Activated naive CD8-positive, alpha-beta T cell treated with anti-CD3 and anti-CD28 coated beads for 36 hours (primary cell): Measurements from ENCODE around the gene PYCARD. TPM values are rescaled to one million over a fixed set of nuclear protein-coding genes. Genes with fewer than 3 reads are reported as not detected.
A peak's percentile ranks its signal among the peaks of the same experiment; 100 is the strongest.
"Not testable (repeated sequence)": the region's sequence is repeated elsewhere in the genome, so short reads cannot be mapped to it uniquely, and the experiment has no call there.

Experiments
- DNase-seq: peaks from one replicate; pipeline ENCODE4 v3.0.0; 2021
- H3K27ac Mint-ChIP-seq: one replicate; pipeline ENCODE4 v1.8.0; 2022; ENCODE audit warnings: mild to moderate bottlenecking, moderate library complexity, mixed read lengths
- H3K27me3 Mint-ChIP-seq: one replicate; pipeline ENCODE4 v1.8.0; 2022; ENCODE audit warnings: mild to moderate bottlenecking, mixed read lengths
- H3K36me3 Mint-ChIP-seq: one replicate; pipeline ENCODE4 v1.8.0; 2021; ENCODE audit warnings: mild to moderate bottlenecking, mixed read lengths
- H3K4me1 Mint-ChIP-seq: one replicate; pipeline ENCODE4 v1.8.0; 2021; ENCODE audit warnings: mixed read lengths
- H3K4me3 Mint-ChIP-seq: one replicate; pipeline ENCODE4 v1.8.0; 2022; ENCODE audit warnings: mild to moderate bottlenecking, moderate library complexity, mixed read lengths
- H3K9me3 Mint-ChIP-seq: one replicate; pipeline ENCODE4 v1.8.0; 2022; ENCODE audit warnings: mixed read lengths
- total RNA-seq, 2 experiments: library from RNA; stranded (reverse); gene quantifications; one replicate each; pipeline ENCODE4 v1.2.3, GENCODE V29; 2021

PYCARD gene
- total RNA-seq: 1 to 10 TPM; 5.0 to 5.2 TPM

DNA sequence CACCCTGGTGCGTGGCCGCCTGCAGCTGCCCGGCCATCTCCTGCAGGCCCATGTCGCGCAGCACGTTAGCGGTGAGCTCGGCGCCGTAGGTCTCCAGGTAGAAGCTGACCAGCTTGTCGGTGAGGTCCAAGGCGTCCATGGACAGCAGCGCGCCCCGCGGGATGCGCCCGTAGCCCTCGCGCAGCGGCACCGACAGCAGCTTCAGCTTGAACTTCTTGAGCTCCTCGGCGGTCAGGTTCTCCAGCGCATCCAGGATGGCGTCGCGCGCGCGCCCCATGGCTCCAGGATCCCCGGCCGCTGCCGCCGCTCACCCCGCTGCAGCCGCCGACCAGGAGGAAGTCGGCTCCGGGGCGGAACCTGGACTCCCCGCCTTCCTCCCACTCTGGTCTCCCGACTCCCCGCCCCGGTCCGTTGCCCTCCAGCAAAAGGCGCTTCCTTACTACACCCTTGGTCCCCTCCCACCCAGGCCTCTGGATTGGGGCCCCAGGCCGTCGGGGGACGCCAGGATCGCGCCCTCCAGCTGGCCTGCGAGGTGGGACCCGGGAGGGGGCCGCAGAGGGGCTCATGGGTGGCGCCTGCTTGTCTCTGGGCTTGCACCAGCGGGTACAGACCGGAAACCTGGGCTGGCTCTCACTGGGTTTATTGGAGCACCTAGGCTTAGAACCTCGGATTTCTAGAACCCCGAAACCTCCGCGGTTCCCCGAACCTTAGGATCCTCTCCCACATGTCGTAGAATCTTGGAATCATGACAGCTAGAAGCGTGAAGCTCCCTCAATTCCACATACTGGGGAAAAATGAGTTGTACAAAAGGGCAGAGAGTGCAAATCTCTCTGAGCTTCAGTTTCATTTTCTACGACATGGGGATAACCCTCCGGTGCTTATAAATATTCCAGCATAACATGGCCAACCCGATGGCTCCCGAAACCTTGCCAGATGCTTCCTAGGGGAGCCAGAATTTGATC is at the start of gene PYCARD:
Gene PYCARD, minus strand, starts transcription at position 347 of the 962 bp plus-strand sequence. Its CDS starts 70 bp downstream, at position 277.
- Mint-ChIP-seq H3K4me3 (peak within 1 kb of the TSS; percentile 78), H3K9me3 (no peaks in the 10 kb centered on the region), H3K27me3 (no peaks in the 10 kb centered on the region), H3K36me3 (peaks cover 6% of the 10 kb centered on the region), H3K4me1 (peaks cover 39% of the 10 kb centered on the region), H3K27ac (peak within 1 kb of the TSS; percentile 43)
- DNase-seq: peak; percentile 53

DNA sequence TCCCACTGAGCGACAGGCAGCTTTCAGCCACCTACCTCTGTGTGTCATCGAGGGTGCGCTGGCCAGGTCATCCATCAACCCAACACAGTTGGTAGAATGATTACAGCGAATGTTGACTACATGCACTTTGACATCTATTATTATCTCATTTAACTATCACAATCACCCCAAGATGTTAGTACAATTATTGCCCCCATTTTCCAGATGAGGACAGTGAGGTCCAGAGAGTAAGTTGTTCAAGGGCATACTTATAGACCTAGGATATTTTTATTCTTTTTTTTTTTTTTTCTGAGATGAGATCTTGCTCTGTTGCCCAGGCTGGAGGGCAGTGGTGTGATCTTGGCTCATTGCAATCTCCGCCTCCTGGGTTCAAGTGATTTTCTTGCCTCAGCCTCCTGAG is 48.9 kb upstream of the PYCARD start:
- peaks cover 24% of the 10 kb centered on the region for H3K4me1 Mint-ChIP-seq
- no peaks in the 10 kb centered on the region for H3K9me3 Mint-ChIP-seq
- DNase-seq: no peak
- no peak overlapping the region for H3K27ac Mint-ChIP-seq
- H3K4me3 Mint-ChIP-seq: no peak overlapping the region
- no peaks in the 10 kb centered on the region for H3K36me3 Mint-ChIP-seq
- H3K27me3 Mint-ChIP-seq: no peaks in the 10 kb centered on the region

DNA sequence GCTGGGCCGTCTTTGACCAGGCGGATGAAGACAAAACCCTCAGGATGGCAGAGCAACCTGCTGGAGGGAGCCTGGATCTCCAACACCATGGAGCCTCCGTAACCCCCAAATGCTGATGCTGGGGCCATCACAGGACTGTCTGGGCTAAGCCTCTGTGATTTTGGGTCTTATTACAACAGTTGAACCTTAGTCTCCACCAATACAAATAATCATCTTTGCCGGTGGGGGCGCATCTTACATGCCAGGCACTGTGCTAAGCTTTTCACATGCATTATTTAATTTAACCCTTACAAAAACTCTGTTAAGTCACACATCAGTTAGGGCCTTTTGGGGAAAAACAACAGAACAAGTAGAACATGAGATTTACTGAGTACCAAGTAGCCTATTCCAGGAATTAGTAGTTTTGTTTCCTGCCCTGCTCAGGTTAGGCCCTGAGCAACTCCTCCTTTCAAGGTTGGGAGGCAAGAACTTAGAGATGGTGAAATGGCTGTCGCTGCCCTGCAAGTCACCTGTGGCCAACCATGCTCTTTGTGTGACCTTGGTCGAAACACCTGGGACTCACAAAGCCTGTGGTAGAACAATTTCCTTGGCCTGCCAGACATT is 48.3 kb upstream of the PYCARD start:
- Mint-ChIP-seq H3K27ac (no peak overlapping the region), H3K4me1 (peaks cover 24% of the 10 kb centered on the region), H3K27me3 (no peaks in the 10 kb centered on the region), H3K36me3 (no peaks in the 10 kb centered on the region), H3K9me3 (no peaks in the 10 kb centered on the region), H3K4me3 (no peak overlapping the region)
- no peak for DNase-seq

DNA sequence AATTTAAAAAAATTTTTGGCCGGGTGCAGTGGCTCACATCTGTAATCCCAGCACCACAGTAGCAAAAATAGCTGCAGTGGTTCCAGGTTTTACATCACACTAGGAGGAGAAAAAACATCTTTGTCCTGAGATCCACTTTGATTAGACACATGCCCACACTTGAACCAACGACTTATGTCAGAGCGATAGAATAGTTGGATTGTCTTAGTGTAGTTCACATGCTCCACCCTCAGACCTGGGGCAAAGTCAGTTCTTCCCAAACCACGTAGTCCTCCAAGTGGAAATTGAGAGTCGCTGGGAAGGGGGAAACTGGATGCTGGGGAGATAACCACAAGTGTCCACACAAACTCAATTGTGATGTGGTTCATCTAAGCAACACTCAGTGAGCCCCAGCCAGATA is 45.8 kb upstream of the PYCARD start:
- Mint-ChIP-seq H3K4me1 (peaks cover 16% of the 10 kb centered on the region), H3K27ac (no peak overlapping the region), H3K27me3 (no peaks in the 10 kb centered on the region), H3K4me3 (no peak overlapping the region), H3K36me3 (no peaks in the 10 kb centered on the region), H3K9me3 (no peaks in the 10 kb centered on the region)
- DNase-seq: no peak

DNA sequence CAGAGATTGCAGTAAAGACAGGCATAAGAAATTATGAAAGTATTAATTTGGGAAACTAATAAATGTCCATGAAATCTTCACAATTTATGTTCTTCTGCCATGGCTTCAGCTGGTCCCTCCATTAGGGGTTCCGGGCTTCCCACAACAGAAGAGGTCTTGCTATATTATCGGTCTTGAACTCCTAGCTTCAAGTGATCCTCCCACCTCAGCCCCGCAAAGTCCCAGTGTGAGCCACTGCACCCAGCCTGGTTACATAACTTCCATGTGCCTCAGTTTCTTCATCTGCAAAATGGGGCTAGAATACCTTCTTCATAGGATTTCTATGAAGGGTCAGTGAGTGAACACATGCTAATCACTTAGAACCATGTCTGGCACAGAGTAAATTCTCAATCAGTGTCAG is 43.7 kb upstream of the PYCARD start:
- Mint-ChIP-seq H3K27ac (no peak overlapping the region), H3K4me3 (no peak overlapping the region), H3K9me3 (no peaks in the 10 kb centered on the region), H3K4me1 (peaks cover 12% of the 10 kb centered on the region), H3K36me3 (no peaks in the 10 kb centered on the region), H3K27me3 (no peaks in the 10 kb centered on the region)
- DNase-seq: no peak

DNA sequence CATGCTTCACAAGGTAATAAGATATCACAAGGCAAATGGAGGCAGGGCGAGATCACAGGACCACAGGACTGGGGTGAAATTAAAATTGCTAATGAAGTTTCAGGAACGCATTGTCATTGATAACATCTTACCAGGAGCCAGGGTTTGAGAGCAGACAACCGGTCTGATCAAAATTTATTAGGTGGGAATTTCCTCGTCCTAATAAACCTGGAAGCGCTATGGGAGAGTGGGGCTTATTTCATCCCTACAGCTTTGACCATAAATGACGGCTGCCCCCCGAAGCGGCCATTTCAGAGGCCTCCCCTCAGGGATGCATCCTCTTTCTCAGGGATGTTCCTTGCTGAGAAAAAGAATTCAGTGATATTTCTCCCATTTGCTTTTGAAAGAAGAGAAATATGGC is 43.0 kb upstream of the PYCARD start:
- H3K4me3 Mint-ChIP-seq, H3K36me3 Mint-ChIP-seq, H3K9me3 Mint-ChIP-seq: not testable (repeated sequence)

DNA sequence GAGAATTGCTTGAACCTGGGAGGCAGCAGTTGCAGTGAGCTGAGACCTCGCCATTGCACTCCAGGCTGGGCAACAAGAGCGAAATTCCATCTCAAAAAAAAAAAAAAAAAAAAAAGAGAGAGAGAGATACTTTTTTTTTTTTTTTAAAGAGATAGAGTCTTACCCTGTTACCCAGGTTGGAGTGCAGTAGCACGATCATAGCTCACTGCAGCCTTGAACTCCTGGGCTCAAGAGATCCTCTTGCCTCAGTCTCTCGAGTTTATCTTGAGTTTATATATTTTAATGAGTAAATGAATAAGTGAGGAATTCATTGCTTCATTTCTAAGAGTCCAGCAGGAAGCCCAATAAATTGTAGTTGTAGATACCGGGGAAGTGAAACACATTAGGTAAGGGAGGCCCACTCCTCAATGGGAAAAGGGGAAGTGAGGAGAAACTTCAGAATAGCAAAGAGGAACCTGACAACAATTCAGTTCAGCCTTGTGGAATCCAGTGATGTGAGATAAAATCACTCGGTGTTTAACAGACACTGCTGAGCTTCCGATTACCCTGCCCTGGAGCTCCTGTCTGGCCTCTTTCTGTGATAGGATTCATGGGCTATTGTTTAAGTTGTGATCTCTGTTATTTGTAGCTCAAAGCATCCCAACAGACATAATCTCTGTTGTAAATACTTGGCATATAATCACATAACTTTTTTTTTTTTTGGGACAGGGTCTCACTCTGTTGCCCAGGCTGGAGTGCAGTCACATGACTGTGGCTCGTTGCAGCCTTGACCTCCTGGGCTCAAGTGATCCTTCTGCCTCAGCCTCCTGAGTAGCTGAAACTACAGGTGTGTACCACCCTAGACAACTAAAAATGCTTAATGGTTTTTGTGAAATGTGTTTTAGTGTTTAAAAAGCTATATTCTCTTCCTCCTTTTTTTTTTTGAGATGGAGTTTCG is 41.4 kb upstream of the PYCARD start:
- Mint-ChIP-seq H3K27me3 (no peaks in the 10 kb centered on the region), H3K27ac (no peak overlapping the region), H3K9me3 (no peaks in the 10 kb centered on the region), H3K4me1 (no peaks in the 10 kb centered on the region), H3K36me3 (no peaks in the 10 kb centered on the region), H3K4me3 (no peak overlapping the region)
- no peak for DNase-seq

More for the DNA sequence above, 43.0 kb upstream of the PYCARD start:
- not testable (repeated sequence) for H3K27ac Mint-ChIP-seq, H3K4me1 Mint-ChIP-seq, DNase-seq, H3K27me3 Mint-ChIP-seq

DNA sequence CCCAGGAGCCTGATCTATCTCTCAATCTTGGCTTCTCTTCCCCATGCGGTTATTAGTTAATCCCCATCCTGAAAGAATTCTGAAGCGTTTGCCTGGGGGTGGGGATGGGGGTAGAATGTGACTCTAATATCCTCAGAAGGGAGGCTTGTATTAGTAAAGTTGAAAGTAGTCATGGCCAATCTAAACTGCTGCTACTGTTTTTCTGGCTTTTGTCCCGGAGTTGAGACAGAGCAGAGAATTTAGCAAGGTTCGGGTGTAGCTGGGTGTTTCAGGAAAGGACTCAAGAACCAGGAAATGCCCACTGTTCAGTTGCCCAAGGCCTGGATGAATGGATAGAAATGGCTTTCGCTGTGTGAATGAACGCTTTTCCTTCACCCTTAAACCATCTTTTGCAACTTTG is 39.6 kb upstream of the PYCARD start:
- H3K9me3 Mint-ChIP-seq: no peaks in the 10 kb centered on the region
- DNase-seq: no peak
- no peaks in the 10 kb centered on the region for H3K27me3 Mint-ChIP-seq
- no peak overlapping the region for H3K27ac Mint-ChIP-seq
- no peaks in the 10 kb centered on the region for H3K4me1 Mint-ChIP-seq
- no peak overlapping the region for H3K4me3 Mint-ChIP-seq
- no peaks in the 10 kb centered on the region for H3K36me3 Mint-ChIP-seq

DNA sequence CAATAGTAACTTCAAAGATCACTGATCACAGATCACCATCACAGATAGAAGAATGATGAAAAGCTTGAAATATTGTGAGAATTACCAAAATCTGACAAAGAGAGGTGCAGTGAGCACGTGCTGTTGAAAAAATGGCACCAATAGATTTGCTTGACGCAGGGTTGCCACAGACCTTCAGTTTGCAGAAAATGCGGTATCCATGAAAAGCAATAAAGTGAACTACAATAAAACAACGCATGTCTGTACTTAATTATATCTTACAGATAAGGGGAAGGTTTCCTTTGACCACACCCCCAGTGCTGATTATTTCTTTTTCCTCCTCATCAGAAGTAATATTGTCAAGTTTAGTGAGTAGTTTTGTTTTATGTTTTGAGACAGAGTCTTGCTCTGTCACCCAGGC is 35.5 kb upstream of the PYCARD start:
- no peaks in the 10 kb centered on the region for H3K4me1 Mint-ChIP-seq
- DNase-seq: no peak
- no peaks in the 10 kb centered on the region for H3K9me3 Mint-ChIP-seq
- no peak overlapping the region for H3K27ac Mint-ChIP-seq
- no peaks in the 10 kb centered on the region for H3K36me3 Mint-ChIP-seq
- H3K4me3 Mint-ChIP-seq: no peak overlapping the region
- no peaks in the 10 kb centered on the region for H3K27me3 Mint-ChIP-seq

DNA sequence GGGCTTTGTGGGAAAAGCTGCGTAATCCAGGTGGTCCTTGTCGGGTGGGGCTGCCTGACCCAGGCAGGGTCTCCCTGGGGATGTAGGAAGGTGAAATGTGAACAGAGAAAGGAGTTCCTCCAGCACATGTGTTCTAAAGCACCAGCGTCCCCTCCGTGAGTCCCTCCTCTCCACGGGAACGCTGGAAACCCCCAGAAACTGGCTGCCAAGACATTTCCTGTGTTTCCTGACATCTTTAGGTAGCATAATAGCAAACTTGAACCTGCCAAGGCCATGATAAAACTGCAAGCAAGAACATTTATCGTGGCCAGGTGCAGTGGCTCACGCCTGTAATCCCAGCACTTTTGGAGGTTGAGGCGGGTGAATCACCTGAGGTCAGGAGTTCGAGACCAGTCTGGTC is 26.9 kb upstream of the PYCARD start:
- Mint-ChIP-seq H3K9me3 (no peaks in the 10 kb centered on the region), H3K27me3 (no peaks in the 10 kb centered on the region), H3K4me3 (no peak overlapping the region), H3K36me3 (no peaks in the 10 kb centered on the region), H3K4me1 (no peaks in the 10 kb centered on the region), H3K27ac (no peak overlapping the region)
- DNase-seq: no peak

DNA sequence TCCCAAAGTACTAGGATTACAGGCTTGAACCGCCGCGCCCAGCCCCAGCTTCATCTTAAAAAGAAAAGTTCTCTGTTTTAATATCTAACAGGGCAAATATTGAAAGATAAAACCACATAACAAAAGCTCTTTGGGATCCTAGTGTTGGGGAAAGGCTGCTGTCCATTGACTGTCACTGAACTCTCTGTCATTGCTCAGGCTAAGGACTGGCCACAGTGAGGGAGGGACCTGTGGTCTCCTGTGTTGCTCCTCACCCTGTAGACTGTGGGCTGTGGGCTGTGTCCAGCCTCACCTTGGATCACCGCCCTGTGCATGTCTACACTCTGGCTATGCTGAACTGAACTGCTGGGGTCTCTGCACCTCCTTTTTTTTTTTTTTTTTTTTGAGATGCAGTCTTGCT is 25.6 kb upstream of the PYCARD start:
- H3K9me3 Mint-ChIP-seq: no peaks in the 10 kb centered on the region
- H3K27ac Mint-ChIP-seq: no peak overlapping the region
- no peak for DNase-seq
- no peak overlapping the region for H3K4me3 Mint-ChIP-seq
- no peaks in the 10 kb centered on the region for H3K36me3 Mint-ChIP-seq
- no peaks in the 10 kb centered on the region for H3K4me1 Mint-ChIP-seq
- H3K27me3 Mint-ChIP-seq: no peaks in the 10 kb centered on the region

DNA sequence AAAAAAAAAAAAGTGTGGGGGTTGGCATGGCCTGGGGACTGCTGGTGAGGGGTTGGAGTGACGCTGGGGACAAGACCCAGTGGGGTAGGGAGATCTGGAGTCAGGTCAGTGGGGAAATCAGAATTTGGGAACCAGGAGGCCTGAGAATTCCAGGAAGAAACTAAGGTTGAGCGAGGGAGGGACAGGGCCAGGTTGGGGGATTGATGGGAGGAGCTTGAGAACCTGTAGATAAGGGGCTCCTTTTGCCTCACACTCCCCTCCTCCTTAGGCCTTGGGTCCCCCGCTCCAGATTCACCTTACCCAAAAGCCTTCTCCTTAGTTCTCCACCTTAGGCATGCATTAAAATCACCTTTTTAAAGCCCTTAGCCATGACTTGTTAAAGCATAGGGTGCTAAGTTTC is 22.6 kb upstream of the PYCARD start:
- Mint-ChIP-seq H3K27ac (no peak overlapping the region), H3K36me3 (no peaks in the 10 kb centered on the region), H3K27me3 (peaks cover 11% of the 10 kb centered on the region), H3K4me3 (no peak overlapping the region), H3K9me3 (no peaks in the 10 kb centered on the region), H3K4me1 (no peaks in the 10 kb centered on the region)
- no peak for DNase-seq

DNA sequence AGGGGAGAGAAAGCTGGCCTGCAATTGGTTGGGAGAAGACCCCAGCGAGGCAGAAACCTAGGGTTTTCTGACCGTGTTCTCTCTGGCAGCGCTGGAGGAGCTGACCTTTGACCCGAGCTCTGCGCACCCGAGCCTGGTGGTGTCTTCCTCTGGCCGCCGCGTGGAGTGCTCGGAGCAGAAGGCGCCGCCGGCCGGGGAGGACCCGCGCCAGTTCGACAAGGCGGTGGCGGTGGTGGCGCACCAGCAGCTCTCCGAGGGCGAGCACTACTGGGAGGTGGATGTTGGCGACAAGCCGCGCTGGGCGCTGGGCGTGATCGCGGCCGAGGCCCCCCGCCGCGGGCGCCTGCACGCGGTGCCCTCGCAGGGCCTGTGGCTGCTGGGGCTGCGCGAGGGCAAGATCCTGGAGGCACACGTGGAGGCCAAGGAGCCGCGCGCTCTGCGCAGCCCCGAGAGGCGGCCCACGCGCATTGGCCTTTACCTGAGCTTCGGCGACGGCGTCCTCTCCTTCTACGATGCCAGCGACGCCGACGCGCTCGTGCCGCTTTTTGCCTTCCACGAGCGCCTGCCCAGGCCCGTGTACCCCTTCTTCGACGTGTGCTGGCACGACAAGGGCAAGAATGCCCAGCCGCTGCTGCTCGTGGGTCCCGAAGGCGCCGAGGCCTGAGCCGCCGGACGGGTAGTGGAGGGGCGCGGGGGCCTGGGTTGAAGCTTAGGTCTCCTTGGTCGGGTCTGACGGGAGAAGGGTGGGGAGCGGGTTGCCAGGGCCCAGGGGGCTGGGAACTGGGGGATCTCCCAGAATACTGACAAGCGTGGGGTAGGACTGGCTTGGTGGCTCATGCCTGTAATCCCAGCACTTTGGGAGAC is 21.8 kb upstream of the PYCARD start:
- H3K27ac Mint-ChIP-seq: no peak overlapping the region

DNA sequence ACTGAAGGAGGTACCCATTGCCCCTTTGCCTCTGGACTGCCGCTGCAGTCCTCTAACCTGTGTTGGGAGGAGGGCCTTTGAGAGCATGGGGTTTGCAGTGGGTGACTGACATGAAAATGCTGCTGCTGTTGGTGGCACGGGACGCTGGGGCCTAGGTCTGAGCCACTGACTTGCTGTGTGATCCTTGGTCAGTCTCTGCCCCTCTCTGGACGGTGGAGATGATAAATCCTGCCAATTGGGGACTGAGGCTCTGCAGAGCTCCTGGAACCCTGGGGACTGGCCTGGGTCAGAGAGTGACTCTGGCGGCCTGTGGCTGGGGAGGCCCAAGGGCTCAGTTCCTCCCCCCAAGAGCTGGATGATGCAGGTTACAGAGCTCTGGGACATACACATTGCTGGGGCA is 20.5 kb upstream of the PYCARD start:
- H3K4me3 Mint-ChIP-seq: no peak overlapping the region
- H3K4me1 Mint-ChIP-seq: no peaks in the 10 kb centered on the region
- H3K36me3 Mint-ChIP-seq: no peaks in the 10 kb centered on the region
- no peaks in the 10 kb centered on the region for H3K9me3 Mint-ChIP-seq
- no peak overlapping the region for H3K27ac Mint-ChIP-seq
- H3K27me3 Mint-ChIP-seq: peaks cover 23% of the 10 kb centered on the region
- DNase-seq: no peak

More for the DNA sequence above, 21.8 kb upstream of the PYCARD start:
- Mint-ChIP-seq H3K4me1 (no peaks in the 10 kb centered on the region), H3K36me3 (no peaks in the 10 kb centered on the region), H3K27me3 (peaks cover 11% of the 10 kb centered on the region), H3K9me3 (no peaks in the 10 kb centered on the region), H3K4me3 (no peak overlapping the region)
- DNase-seq: no peak
